OCI-M1 (cell line): ENCODE data around the gene PTPRE.

Experiments
- DNase-seq: peaks from one replicate; lab custom pipeline; 2025; lab: John Stamatoyannopoulos, UW

Gene PTPRE

GRCh38 chr10:127906548-127907377 is at the start of gene PTPRE:
PTPRE (plus strand) TSS chr10:127907103; CDS start chr10:128040882, 133,779 bp downstream.
- no peak for DNase-seq

GRCh38 chr10:127860592-127860991 is 46.3 kb upstream of the PTPRE start:
- no peak for DNase-seq

GRCh38 chr10:127863231-127863825 is 43.6 kb upstream of the PTPRE start:
- no peak for DNase-seq

GRCh38 chr10:127866276-127867013 is 40.5 kb upstream of the PTPRE start:
- DNase-seq = no peak

GRCh38 chr10:127867805-127868204 is 39.1 kb upstream of the PTPRE start:
- no peak for DNase-seq

GRCh38 chr10:127869329-127869728 is 37.6 kb upstream of the PTPRE start:
- no peak for DNase-seq

- DNase-seq = no peak
Observed at GRCh38 chr10:127871631-127872010, 35.3 kb upstream of the PTPRE start.

- no peak for DNase-seq
Observed at GRCh38 chr10:127872011-127872761, 34.7 kb upstream of the PTPRE start.

GRCh38 chr10:127872871-127873600 is 33.9 kb upstream of the PTPRE start:
- DNase-seq = no peak

GRCh38 chr10:127873901-127874470 is 32.9 kb upstream of the PTPRE start:
- no peak for DNase-seq

- DNase-seq = no peak
Observed at GRCh38 chr10:127874671-127875448, 32.0 kb upstream of the PTPRE start.

GRCh38 chr10:127875449-127875765 is 31.5 kb upstream of the PTPRE start:
- DNase-seq = no peak

- DNase-seq = no peak
Observed at GRCh38 chr10:127875916-127876315, 31.0 kb upstream of the PTPRE start.

- DNase-seq = no peak
Observed at GRCh38 chr10:127877116-127877515, 29.8 kb upstream of the PTPRE start.

- DNase-seq = no peak
Observed at GRCh38 chr10:127877699-127878098, 29.2 kb upstream of the PTPRE start.

- DNase-seq = no peak
Observed at GRCh38 chr10:127878475-127879055, 28.3 kb upstream of the PTPRE start.

- no peak for DNase-seq
Observed at GRCh38 chr10:127880557-127880956, 26.3 kb upstream of the PTPRE start.

GRCh38 chr10:127881262-127881661 is 25.6 kb upstream of the PTPRE start:
- no peak for DNase-seq

- DNase-seq = no peak
Observed at GRCh38 chr10:127882391-127882790, 24.5 kb upstream of the PTPRE start.

- DNase-seq = no peak
Observed at GRCh38 chr10:127882801-127883459, 24.0 kb upstream of the PTPRE start.
